Measurements from ENCODE around the gene FGF22.
"Not testable (repeated sequence)": the region's sequence is repeated elsewhere in the genome, so short reads cannot be mapped to it uniquely, and the experiment has no call there.

FGF22 gene

GRCh38 chr19:658059-658839, 18.6 kb downstream of the FGF22 start:
- in situ Hi-C loops (cut with HindIII; ENCODE audit: low sequenced_read_pairs) = no loop called here

GRCh38 chr19:658916-659839, 19.5 kb downstream of the FGF22 start:
- in situ Hi-C loops (cut with HindIII; ENCODE audit: low sequenced_read_pairs) = no loop called here

GRCh38 chr19:660793-661426, 21.2 kb downstream of the FGF22 start:
- in situ Hi-C loops (cut with HindIII; ENCODE audit: low sequenced_read_pairs) = no loop called here

- in situ Hi-C loops (cut with HindIII; ENCODE audit: low sequenced_read_pairs) = no loop called here
Observed at GRCh38 chr19:661427-662196, 21.9 kb downstream of the FGF22 start.

- in situ Hi-C loops (cut with HindIII; ENCODE audit: low sequenced_read_pairs) = no loop called here
Observed at GRCh38 chr19:662207-662961, 22.7 kb downstream of the FGF22 start.

GRCh38 chr19:662962-663681, 23.4 kb downstream of the FGF22 start, which contains the start of gene RNF126:
Gene RNF126 (minus strand): TSS chr19:663214. CDS start chr19:663121, 93 bp downstream.
- in situ Hi-C loops (cut with HindIII; ENCODE audit: low sequenced_read_pairs) = no loop called here

- in situ Hi-C loops (cut with HindIII; ENCODE audit: low sequenced_read_pairs) = no loop called here
Observed at GRCh38 chr19:663682-664117, 24.0 kb downstream of the FGF22 start.

- in situ Hi-C loops (cut with HindIII; ENCODE audit: low sequenced_read_pairs) = no loop called here
Observed at GRCh38 chr19:664913-665443, 25.3 kb downstream of the FGF22 start.

GRCh38 chr19:666985-667573, 27.4 kb downstream of the FGF22 start:
- in situ Hi-C loops (cut with HindIII; ENCODE audit: low sequenced_read_pairs) = not testable (repeated sequence)

GRCh38 chr19:668675-669434, 29.2 kb downstream of the FGF22 start:
- in situ Hi-C loops (cut with HindIII; ENCODE audit: low sequenced_read_pairs) = not testable (repeated sequence)

GRCh38 chr19:670609-671075, 31.0 kb downstream of the FGF22 start:
- in situ Hi-C loops (cut with HindIII; ENCODE audit: low sequenced_read_pairs) = no loop called here

GRCh38 chr19:674282-675151, 34.8 kb downstream of the FGF22 start:
- in situ Hi-C loops (cut with HindIII; ENCODE audit: low sequenced_read_pairs) = no loop called here

- in situ Hi-C loops (cut with HindIII; ENCODE audit: low sequenced_read_pairs) = no loop called here
Observed at GRCh38 chr19:676007-676338, 36.3 kb downstream of the FGF22 start.

- in situ Hi-C loops (cut with HindIII; ENCODE audit: low sequenced_read_pairs) = no loop called here
Observed at GRCh38 chr19:676339-677105, 36.8 kb downstream of the FGF22 start, which contains the start of gene FSTL3. Gene FSTL3 (plus strand): TSS chr19:676392. CDS start chr19:676424, 32 bp downstream.

- in situ Hi-C loops (cut with HindIII; ENCODE audit: low sequenced_read_pairs) = no loop called here
Observed at GRCh38 chr19:677201-677600, 37.5 kb downstream of the FGF22 start.
